ENCODE measurements around the gene LCN9.
"Not testable (repeated sequence)": the region's sequence is repeated elsewhere in the genome, so short reads cannot be mapped to it uniquely, and the experiment has no call there.

LCN9 gene

DNA sequence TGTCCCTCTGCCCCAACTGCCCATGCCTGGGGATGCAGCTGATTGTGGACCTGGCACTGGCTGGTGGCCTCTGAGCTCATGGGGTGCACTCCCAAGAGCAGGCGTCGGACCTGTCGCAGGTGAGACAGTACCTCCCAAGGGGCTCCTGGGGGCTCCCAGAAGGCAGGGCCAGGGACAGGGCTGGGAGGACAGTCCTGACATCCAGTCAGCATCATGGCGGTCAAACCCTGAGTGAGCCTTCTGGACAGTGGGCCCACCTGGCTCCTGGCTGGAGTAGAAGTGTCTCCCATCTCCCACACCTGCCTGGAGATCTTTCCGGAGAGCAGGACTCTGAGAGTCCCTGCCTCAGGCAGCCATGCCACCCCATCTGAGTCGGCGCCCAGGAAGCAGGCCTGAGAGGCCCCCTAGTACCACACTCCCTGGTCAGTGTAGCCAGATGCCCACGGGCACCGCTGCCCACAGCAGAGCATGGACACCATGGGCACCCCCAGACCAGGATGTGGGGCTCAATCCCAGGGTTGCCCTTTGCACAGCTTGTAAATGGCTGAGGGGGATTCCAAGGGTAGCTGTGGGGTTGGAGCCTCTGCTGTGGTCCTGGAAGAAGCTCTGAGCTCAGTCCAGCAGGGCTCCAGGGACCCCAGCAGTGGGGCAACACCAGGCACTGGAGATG, 6.6 kb downstream of the LCN9 start:
- H3K27ac ChIP-seq: no peak overlapping the region
- no peak for DNase-seq (ENCODE audit: low read depth, low spot score)

DNA sequence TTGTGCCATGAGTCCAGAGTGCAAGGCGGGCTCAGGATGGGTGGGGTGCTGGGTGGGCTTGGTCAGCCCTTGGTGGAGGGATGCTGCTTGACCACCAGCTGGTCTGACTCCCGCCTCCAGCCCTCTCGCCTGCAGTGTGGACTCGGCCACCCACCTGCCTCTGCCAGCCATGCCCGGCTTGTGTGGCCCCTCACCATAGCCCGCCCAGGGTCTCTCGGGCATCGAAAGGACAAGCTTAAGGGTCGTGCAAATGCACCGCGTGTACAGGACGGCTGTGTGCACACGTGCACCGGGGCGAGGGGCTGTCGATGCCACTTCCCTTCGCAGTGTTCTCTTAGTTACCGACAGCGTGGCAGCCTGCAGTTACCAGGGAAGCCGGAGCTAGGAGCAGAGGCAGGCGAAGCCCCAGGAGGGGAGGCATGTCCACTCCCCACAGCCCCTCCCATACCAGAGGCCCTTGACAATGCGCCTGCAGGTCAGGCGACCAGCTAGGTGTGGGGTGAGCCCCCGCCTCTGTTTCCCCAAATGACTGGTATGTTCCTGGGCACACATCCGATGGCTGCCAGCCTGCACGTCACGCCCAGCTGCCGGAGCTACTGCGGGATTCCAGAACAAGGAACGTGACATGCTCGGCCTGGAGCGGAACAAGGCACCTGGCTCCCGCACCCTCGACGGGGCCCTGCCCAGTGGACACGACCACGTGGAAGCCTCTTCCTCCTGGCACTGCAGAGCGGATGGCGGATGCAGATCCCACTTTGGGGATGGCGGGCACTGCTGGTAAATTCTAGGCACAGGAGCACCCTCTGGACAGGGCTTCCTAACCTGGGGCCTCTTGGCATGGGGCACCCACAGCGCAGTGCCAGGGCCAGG, 7.8 kb downstream of the LCN9 start:
- no peak for DNase-seq (ENCODE audit: low read depth, low spot score)
- no peak overlapping the region for H3K27ac ChIP-seq

DNA sequence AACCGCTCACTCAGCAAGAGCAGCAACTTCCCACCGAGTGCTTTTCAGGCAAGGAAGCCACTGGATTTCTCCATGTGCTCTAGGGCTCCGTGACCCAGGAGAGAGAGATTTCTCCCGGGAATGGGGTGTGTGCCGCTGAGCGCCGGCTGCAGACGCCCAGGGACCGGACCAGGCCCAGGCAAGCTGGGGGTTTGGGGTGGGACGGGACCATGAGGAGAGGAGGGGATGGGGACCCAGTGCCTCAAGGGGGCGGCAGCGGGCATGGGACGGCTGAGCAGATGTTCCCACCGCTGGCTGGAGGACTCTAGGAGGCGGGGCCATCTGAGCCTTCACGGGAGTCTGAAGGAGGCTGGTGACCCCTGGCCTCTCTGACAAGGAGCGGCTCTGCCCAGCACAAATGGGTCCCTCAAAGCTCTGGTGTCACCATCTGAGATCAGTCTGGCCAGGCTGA, 8.5 kb downstream of the LCN9 start:
- no peak overlapping the region for H3K27ac ChIP-seq
- no peak for DNase-seq (ENCODE audit: low read depth, low spot score)

DNA sequence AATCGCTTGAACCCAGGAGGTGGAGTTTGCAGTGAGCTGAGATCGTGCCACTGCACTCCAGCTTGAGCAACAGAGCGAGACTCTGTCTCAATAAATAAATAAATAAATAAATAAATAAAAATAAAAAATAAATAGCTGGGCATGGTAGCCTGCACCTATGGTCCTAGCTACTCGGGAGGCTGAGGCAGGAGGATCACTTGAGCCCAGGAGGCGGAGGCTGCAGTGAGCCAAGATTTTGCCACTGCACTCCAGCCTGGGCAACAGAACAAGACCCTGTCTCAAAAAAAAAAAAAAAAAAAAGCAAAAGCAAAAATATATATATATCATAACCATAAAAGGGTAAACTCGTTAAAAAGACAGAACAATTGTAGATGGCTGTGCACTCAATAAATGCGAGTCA, 9.7 kb downstream of the LCN9 start:
- not testable (repeated sequence) for DNase-seq (ENCODE audit: low read depth, low spot score)

DNA sequence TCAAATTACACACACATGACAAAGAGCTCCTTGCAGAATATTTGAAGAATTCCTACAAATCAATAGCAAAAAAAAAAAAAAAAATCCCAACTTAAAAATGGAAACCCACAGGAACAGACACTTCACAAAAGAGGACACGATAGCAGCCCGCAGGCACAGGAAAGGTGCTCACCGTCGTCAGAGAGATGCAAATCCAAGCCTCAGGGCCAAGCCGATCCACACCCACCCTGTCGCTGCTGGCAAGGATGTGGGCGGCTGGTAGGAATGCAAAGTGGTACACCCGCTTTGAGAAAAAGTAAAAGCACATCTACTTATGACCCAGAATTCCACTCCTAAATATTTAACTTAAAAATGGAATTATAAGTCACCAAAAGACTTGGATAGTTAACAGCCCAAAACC, 10.8 kb downstream of the LCN9 start:
- no peak overlapping the region for H3K27ac ChIP-seq
- DNase-seq (ENCODE audit: low read depth, low spot score): no peak

More for the DNA sequence above, 9.7 kb downstream of the LCN9 start:
- H3K27ac ChIP-seq: not testable (repeated sequence)

DNA sequence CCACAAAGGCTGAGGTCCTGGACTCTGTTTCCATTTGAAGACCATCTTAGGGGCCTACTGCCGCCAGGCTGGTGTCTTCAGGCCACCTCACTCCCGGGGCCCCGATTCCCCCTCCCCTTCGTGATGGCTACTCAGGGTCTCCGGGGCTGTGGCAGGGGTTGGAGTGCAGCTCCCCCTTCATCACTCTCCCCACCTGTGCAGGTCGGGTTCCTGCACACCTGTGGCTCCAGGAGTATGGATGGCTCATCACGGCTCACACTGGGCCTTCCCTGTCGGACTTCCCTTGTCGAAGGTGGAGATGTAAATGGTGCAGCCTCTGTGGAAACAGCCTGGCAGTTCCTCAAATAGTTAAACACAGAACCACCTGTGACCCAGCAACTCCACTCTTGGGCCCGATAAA, 11.9 kb downstream of the LCN9 start:
- H3K27ac ChIP-seq: no peak overlapping the region
- no peak for DNase-seq (ENCODE audit: low read depth, low spot score)

DNA sequence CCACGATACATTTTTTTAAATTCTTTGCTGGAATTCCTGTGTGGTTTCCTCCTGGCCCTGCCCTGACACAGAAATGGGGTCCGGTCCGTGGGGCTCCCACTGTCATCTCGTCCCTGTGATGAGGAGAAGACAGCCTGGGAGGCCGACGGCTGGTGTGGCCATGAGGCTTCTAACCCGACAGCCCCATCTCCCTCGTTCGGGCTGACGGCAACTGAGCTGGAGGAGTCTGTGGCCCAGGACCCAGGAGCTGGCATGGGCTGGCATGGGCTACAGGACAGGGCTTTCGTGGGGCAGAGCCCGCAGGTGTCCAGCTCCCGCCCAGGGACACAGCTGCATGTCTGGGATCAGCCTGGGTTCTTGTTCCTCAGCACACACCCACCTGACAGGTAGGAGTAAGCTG, 13.8 kb downstream of the LCN9 start:
- no peak for DNase-seq (ENCODE audit: low read depth, low spot score)
- H3K27ac ChIP-seq: no peak overlapping the region

DNA sequence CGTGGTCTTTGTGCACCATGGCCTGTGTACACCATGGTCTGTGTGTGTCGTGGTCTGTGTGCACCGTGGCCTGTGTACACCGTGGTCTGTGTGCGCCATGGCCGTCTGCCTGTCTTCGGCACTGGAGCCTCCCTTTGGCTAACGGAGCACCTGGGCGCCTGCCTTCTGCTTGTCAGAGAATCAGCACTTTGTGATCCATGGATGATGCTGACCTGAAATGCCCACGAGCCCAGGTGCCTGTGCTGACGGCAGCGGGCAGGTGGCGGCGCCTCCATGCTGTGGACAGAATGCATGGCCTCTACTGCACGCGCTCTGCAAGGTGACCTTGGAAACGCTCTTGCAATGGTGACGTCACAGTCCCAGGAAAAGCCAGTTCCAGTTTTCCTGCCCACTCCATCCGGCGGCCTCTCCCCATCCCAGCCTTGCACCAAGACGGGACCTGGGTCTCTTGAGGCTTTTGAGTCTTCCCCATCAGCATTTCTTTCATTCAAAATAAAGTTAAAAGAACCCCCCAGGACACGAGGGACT, 14.6 kb downstream of the LCN9 start:
- H3K27ac ChIP-seq: no peak overlapping the region
- DNase-seq (ENCODE audit: low read depth, low spot score): no peak

DNA sequence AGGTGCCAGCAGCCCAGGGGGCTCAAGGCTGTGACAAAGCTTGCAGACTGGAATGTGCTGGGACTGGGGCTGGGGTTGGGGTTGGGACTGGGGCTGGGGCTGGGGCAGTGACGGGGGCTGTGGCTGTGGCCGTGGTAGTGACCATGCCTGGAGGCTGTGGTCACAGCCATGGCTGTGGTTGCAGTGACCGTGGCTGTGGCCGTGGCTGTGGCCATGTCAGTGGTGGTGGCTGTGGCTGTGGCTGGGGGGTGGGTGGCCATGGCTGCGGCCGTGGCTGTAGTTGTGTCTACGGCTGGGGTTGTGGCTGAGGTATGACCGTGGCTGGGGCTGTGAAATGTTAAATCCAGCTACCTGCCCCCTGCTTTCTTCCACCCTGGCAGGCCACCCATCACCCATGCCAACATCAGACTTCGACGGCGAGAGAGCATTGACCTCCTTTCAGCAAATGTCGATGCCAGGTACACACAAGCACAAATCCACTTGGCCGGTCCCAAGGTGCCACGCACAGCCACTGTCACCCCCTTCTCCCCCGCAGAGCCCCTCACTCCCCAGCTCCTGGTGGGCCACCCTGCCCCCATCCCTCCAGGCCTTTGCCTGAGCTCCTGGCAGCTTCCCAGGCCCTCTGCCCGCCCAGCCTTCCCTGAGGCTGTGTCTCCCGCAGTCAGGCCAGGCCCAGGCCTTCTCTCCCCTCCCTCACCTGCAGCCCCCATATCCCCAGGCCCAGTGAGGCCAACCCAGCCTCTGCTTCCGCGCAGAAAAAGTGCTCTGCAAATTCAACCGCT, 15.3 kb downstream of the LCN9 start:
- DNase-seq (ENCODE audit: low read depth, low spot score): no peak
- no peak overlapping the region for H3K27ac ChIP-seq

DNA sequence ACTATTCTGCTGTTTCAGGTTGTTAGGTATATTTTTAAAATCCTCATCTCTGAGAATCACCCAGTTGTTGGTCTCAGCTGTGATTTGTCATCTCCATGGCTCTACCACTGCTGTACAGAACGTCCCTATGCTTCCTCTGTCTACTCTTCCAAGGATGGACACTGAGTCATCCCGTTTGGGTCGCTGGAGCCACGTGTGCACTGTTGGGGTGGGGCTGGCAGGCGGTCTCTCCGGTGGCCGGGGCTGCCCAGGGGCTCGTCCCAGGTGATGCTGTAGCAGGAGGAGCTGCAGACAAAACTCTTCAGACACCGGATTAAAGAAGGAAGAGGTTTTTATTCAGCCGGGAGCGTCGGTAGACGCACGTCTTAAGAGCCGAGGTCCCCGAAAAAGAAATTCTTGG, 16.9 kb downstream of the LCN9 start:
- no peak overlapping the region for H3K27ac ChIP-seq
- no peak for DNase-seq (ENCODE audit: low read depth, low spot score)

DNA sequence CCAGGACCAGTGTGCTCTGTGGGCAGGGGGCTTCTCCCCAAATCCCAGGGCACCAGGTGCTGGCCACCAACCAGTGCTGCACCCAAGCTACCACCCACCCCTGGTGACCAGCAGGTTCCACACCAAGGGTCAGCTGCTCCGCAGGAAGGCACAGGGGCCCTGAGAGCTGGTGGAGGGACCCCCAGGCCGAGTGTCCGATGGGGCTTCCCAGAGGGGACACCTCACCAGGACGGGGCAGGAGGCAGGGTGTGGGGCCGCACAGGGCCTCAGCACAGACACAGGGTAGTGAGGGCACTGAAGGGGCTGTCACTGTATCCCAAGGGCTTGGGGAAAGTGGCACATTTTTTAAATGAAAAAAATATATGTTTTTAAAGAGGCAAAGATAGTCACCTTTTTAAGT, 18.1 kb downstream of the LCN9 start:
- no peak for DNase-seq (ENCODE audit: low read depth, low spot score)
- no peak overlapping the region for H3K27ac ChIP-seq

DNA sequence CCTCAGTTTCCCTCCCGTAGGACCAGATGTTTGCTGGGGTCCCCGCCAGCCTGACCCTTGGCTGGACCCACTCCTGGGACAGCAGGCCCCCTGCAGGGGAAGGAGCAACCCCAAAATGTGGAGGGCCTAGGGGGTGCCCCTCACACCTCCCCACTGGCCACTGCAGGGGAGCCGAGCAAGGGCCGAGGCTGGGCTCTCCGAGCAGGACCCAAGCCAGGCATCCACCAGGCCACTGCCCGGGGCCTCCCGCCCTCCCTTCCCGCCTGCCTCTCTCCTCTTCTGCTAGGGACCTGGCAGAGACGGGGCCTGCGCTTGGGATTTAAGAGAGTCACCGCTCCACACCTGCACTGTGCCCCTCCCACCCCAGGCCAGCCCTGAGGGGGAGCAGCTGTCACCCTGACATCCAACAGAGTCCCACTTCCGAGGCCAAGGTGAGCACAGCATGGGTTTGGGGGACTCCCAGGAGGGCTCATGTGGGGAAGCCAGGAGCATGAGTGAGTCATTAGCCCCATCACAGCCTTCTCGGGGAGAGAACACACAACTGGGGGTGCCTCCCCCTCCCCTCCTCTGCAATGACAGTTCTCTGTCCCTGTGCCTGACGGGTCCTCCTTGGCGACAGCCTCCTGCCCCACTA, 20.4 kb downstream of the LCN9 start:
- H3K27ac ChIP-seq: no peak overlapping the region
- no peak for DNase-seq (ENCODE audit: low read depth, low spot score)

DNA sequence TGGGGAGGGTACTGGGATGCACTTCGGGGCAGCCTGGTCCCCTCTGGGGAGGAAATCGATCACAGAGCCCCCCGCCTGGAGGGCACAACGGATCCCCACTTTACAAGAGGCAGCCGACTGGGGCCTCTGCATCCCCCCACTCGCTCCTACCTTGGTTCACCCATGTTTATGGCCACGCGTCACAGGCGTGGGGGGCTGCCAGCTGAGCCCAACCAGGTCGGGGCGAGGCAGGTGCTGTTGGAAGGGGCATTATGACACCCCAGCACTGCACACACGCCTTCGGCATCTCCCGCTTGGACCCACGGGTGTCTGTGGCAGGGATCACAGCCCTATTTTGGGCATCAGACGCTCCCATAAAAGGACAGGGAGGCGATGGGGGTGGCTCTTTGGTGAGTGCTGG, 21.6 kb downstream of the LCN9 start:
- H3K27ac ChIP-seq: no peak overlapping the region
- no peak for DNase-seq (ENCODE audit: low read depth, low spot score)

DNA sequence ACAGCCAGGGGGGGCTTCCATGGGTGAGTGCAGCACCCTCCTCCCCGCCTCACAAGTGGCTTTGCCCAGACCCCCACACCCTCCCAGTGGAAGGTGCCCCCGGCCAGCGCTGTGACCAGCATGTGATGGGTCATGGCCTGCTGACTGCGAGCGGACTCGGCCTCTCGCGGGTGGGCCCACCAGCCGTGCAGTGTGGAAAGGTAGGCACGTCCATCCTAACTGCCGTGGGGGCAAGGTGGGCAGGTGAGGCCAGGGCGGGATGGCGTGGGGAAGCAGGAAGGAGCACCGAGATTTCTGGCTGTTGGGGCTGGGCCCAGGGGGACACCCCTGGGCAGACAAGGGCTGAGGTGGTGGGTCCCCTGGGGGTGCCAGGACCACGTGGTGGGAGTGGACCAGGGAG, 24.1 kb downstream of the LCN9 start:
- DNase-seq (ENCODE audit: low read depth, low spot score): no peak
- no peak overlapping the region for H3K27ac ChIP-seq

DNA sequence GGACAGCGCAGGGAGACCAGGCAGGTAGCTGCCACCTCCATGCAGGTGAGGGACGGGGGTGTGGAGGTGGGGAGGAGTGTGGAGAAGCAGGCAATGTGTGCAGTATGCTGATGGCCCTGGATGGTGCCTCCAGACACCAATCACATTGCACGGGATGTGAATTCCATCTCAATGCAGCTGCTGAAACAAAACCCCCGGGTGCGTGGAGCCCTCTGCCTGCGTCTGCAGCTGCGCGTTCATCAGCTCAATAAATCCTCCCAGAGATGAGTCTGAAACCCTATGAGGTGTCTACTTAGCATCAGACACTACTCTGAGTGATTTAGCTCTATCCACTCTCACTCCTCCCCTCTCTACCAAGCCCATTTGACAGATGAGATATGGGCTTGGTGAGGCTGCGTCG, 25.9 kb downstream of the LCN9 start:
- DNase-seq (ENCODE audit: low read depth, low spot score): no peak
- no peak overlapping the region for H3K27ac ChIP-seq

DNA sequence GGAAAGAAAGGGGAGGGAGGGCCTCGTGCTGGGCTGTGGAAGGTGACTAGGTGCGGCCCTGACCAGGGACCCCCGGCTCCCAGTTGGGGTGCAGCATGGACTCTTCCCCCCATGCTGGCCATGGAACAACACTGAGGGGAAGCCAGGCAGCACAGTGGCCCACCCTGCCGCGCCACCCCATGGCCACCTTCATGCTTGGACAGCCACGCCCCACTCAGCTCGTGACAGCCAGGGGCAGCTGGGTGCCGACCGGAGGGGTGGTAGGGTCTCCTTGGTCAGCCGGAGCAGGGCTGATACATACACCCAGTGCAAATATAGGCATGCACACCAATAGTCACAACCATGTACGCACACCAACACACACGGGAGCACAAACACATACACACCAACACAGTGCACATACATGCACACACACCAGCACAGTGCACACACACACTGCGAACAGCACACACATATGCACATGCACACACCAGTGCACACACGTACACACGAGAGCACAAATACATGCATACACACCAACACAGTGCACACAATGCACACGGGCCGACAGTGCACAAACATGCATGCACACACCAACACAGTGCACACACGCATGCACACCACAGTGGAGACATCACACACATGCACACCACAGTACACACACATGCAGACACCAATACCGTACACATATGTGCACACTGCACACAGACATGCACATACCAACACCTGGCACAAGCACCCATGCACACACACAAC, 27.9 kb downstream of the LCN9 start:
- no peak for DNase-seq (ENCODE audit: low read depth, low spot score)
- no peak overlapping the region for H3K27ac ChIP-seq

DNA sequence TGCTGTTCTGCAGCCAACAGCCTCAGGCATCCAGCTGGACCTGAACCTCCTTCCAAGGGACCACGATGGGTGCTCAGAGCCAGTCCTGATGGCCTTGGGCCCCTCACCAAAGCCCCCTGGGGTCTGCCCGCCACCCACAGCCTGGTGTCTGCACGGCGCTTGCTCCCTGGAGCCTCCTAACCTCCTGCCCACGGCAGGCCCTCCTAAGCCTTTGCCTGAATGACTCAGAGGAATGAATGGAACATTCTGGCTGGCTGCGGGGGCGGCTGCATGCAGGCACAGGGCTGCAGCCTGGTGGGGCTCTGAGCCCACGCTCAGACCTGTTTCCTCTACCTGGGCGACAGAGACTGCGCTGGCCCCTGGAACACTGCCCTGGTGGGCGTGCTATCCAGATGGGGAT, 29.3 kb downstream of the LCN9 start:
- no peak for DNase-seq (ENCODE audit: low read depth, low spot score)

DNA sequence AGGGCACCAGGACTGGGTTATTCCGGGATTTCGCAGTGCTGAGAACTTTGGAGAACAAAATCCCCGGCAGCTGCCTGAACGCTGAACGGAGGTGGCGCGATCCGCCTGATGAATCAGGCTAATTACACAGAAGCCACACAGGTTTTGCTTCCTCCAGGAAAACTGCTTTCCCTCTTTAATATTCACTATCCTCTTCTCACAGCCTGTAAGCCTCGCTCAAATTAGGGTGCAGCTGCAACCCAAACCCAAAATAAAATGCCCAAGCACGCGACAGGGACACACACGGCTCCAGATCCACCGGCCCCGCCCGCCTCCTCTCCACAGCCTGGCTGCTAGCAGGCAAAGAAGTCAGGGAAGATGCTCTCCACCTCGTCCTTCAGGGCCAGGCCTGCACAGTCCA, 30.2 kb downstream of the LCN9 start:
- DNase-seq (ENCODE audit: low read depth, low spot score): no peak
- H3K27ac ChIP-seq: no peak overlapping the region

More for the DNA sequence above, 29.3 kb downstream of the LCN9 start:
- no peak overlapping the region for H3K27ac ChIP-seq

DNA sequence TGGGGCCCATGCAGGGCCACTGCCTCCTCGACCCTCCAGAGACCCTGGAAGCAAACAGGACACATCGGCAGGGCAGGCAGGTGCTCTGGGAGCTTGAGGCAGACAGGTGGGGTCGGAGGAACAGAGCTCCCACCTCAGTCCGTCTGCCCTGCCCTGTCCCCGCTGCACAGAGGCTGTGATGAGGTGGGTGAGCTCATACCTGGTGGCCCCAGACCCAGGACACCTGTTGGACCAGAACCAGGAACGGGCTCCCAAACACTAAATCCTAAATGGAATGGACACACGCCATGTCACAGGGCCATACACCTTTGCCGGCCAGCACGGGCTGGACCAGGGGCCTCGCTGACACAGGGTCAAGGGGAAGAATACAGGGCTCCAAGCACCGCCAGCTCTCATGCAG, 30.7 kb downstream of the LCN9 start:
- H3K27ac ChIP-seq: no peak overlapping the region
- DNase-seq (ENCODE audit: low read depth, low spot score): no peak

DNA sequence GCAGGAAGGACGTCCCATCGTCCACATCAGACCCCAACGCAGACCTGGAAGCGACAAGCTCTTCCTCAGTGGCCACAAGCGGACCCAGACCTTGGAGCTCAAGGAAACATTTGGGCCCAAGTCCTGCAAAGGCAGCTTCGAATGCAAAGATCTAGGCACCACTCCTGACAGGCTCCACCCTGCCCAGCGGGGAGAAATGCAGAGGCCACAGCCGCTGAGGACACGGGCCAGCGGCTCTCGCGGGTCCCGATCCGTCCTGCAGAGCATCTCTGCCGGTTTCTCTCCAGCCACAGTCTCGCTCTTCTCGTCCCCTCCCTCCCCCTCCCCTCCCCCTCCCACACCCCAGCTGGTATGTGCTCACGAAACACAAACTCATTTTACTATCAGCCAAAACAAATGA, 31.3 kb downstream of the LCN9 start:
- no peak overlapping the region for H3K27ac ChIP-seq
- no peak for DNase-seq (ENCODE audit: low read depth, low spot score)

All from epithelial cell of prostate (primary cell).